Kidney (tissue), 14 donors: ENCODE results near the gene NUDT16L1. TPM values are rescaled to one million over a fixed set of nuclear protein-coding genes. Genes with fewer than 3 reads are reported as not detected.

Source experiments
- DNase-seq, 5 donors: peaks; one replicate each; pipeline ENCODE4 v3.0.0-alpha.2; 2013 to 2020
- FAIRE-seq: peaks from 2 replicates; lab custom pipeline; 2012; peaks lifted over from hg19 to GRCh38; lab: Jason Lieb, UNC
- H3K27ac ChIP-seq, 2 donors: one replicate each; pipeline ENCODE4 v1.7.0; 2013; ENCODE audit warnings: low read depth in 2 of 2, low read length in 2 of 2, inconsistent platforms in 1 of 2
- H3K27me3 ChIP-seq: one replicate; pipeline ENCODE4 v1.7.1; 2013; ENCODE audit warnings: low read length, inconsistent platforms; ENCODE audit not compliant: control insufficient read depth, insufficient read depth
- H3K36me3 ChIP-seq, 3 donors: one replicate each; pipeline versions ENCODE4 v1.7.0 to v1.7.1; 2013; ENCODE audit warnings: low read length in 3 of 3, control low read depth in 1 of 3, inconsistent platforms in 1 of 3; ENCODE audit not compliant: insufficient read depth in 3 of 3, control insufficient read depth in 2 of 3
- H3K4me1 ChIP-seq, 3 donors: one replicate each; pipeline versions ENCODE4 v1.7.0 to v1.7.1; 2013; ENCODE audit warnings: low read length in 3 of 3, inconsistent platforms in 1 of 3, low read depth in 1 of 3; ENCODE audit not compliant: control insufficient read depth in 2 of 3, insufficient read depth in 2 of 3
- H3K4me3 ChIP-seq, 3 donors: one replicate each; pipeline versions ENCODE4 v1.7.0 to v1.8.1; 2013; ENCODE audit warnings: low read length in 3 of 3, control low read depth in 1 of 3, inconsistent platforms in 1 of 3
- H3K9ac ChIP-seq, 3 donors: one replicate each; pipeline versions ENCODE4 v1.7.0 to v1.7.1; 2013; ENCODE audit warnings: low read length in 3 of 3, control low read depth in 1 of 3, inconsistent platforms in 1 of 3
- H3K9me3 ChIP-seq, 3 donors: one replicate each; pipeline versions ENCODE4 v1.7.0 to v1.7.1; 2013; ENCODE audit warnings: low read length in 3 of 3, control low read depth in 1 of 3, inconsistent platforms in 1 of 3; ENCODE audit not compliant: control insufficient read depth in 2 of 3, insufficient read depth in 1 of 3
- CTCF ChIP-seq: IDR thresholded peaks from 3 replicates; pipeline ENCODE4 v1.5.1; 2012; ENCODE audit warnings: mild to moderate bottlenecking, moderate library complexity, borderline replicate concordance; ENCODE audit not compliant: insufficient read depth; ENCODE audit errors: extremely low read depth
- intact Hi-C: fragments of 100-400 bp; cut with DNase I; formaldehyde crosslinking; loops from one replicate; pipeline ENCODE4 v1.11.1; 2022
- polyA plus RNA-seq: library from polyadenylated mRNA; stranded (reverse); fragments of 350-450 nt; fragmentation: Illumina TruSeq; extraction: RNeasy Lipid Tissue Mini Kit (QIAGEN cat#74804); gene quantifications from one replicate; pipeline ENCODE4 v1.2.3, GENCODE V29; 2014; ENCODE audit warnings: low read depth, low replicate concordance; ENCODE audit not compliant: insufficient read depth
- total RNA-seq: library from RNA; stranded (reverse); fragmentation: NEBNext Ultra II Directional; extraction: Animal tissue kit (Norgen Biotek cat#: 25700); gene quantifications from one replicate; pipeline ENCODE4 v1.2.1, GENCODE V29; 2021
- donor health status: control.
- donor health status: control.
- donor health status: control.
- donor health status: control.
- donor health status: control.
- donor health status: DM: yes; HTN: yes; CAD: no.
- donor health status: Normal renal cell carcinoma (clear cell type).

The NUDT16L1 gene
- total and polyA plus RNA-seq, 2 donors from 2014 or later, result 30.6 to 69.4 TPM

GRCh38 chr16:4696905-4697847, 3.8 kb downstream of the NUDT16L1 start:
- H3K27ac ChIP-seq, result no peak overlapping the region
- H3K4me3 ChIP-seq, result no peak overlapping the region
- H3K9me3 ChIP-seq, result no peaks in the 10 kb centered on the region
- peak in 2 of 5 donors; percentile 59 to 71 for DNase-seq
- H3K9ac ChIP-seq, result no peak overlapping the region
- H3K27me3 ChIP-seq, result no peaks in the 10 kb centered on the region
- H3K36me3 ChIP-seq, result peaks cover 3 to 35% (median 16%) of the 10 kb centered on the region in 3 donors
- intact Hi-C loops, result no loop called here
- FAIRE-seq, result no peak
- H3K4me1 ChIP-seq, result peaks cover 0 to 37% (median 10%) of the 10 kb centered on the region in 3 donors
- TF ChIP-seq CTCF, result no peak

GRCh38 chr16:4697848-4698291, 4.5 kb downstream of the NUDT16L1 start:
- no peaks in the 10 kb centered on the region for H3K27me3 ChIP-seq
- no peak overlapping the region for H3K9ac ChIP-seq
- no peak for TF ChIP-seq CTCF
- peaks cover 3 to 35% (median 16%) of the 10 kb centered on the region in 3 donors for H3K36me3 ChIP-seq
- no peak overlapping the region for H3K4me3 ChIP-seq
- FAIRE-seq (no peak), DNase-seq (peak in 2 of 5 donors; percentile 53 to 73)
- H3K4me1 ChIP-seq, result peaks cover 0 to 36% (median 16%) of the 10 kb centered on the region in 3 donors
- no peak overlapping the region for H3K27ac ChIP-seq
- intact Hi-C loops, result no loop called here
- H3K9me3 ChIP-seq, result no peaks in the 10 kb centered on the region

GRCh38 chr16:4698321-4699045, 5.1 kb downstream of the NUDT16L1 start:
- TF ChIP-seq CTCF, result no peak
- H3K4me1 ChIP-seq, result peaks cover 0 to 35% (median 19%) of the 10 kb centered on the region in 3 donors
- peak in 2 of 5 donors; percentile 54 to 77 for DNase-seq
- intact Hi-C loops, result no loop called here
- no peak overlapping the region for H3K4me3 ChIP-seq
- H3K36me3 ChIP-seq, result peaks cover 3 to 35% (median 16%) of the 10 kb centered on the region in 3 donors
- H3K9ac ChIP-seq, result no peak overlapping the region
- no peaks in the 10 kb centered on the region for H3K27me3 ChIP-seq
- H3K9me3 ChIP-seq, result no peaks in the 10 kb centered on the region
- no peak overlapping the region for H3K27ac ChIP-seq
- no peak for FAIRE-seq
